MM.1S (cell line): ENCODE data around the gene PIK3R2.

Experiments used
- EZH2 ChIP-seq: fragments of 300-600 bp; sonication (generic); optimal IDR thresholded peaks from 2 replicates; pipeline ENCODE3; 2017; ENCODE audit warnings: low read depth, mild to moderate bottlenecking, antibody characterized with exemption, low read length, mixed read lengths
- EZH2phosphoT487 ChIP-seq: fragments of 300-600 bp; sonication (generic); IDR thresholded peaks from 2 replicates; pipeline ENCODE4 v1.6.1; 2018; ENCODE audit warnings: antibody characterized with exemption, low read length
- TF ChIP-seq, protein P1 (sequence below): fragments of 300-600 bp; sonication (generic); IDR thresholded peaks from 2 replicates; pipeline ENCODE4 v1.5.1; 2016; ENCODE audit warnings: antibody characterized with exemption, low read length, mixed read lengths

DNA sequence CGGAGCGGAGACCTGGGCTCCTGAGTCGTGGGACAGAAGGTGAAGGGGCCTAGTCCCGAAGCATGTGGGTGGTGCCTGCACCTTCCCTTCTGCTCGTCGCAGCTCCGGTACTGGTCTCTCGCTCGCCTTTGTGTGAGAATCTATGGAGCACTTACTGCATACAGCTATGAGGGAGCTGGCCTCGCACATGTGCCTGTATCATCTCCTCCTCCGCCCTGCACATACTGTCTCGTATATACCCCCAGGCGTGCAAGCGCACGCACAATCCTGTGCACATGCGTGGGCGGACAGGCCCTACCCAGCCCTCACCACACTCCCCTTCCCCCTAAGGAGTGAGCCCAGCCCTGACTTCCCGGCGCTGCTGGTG is 8.7 kb downstream of the PIK3R2 start:
- TF ChIP-seq, protein P1, sequence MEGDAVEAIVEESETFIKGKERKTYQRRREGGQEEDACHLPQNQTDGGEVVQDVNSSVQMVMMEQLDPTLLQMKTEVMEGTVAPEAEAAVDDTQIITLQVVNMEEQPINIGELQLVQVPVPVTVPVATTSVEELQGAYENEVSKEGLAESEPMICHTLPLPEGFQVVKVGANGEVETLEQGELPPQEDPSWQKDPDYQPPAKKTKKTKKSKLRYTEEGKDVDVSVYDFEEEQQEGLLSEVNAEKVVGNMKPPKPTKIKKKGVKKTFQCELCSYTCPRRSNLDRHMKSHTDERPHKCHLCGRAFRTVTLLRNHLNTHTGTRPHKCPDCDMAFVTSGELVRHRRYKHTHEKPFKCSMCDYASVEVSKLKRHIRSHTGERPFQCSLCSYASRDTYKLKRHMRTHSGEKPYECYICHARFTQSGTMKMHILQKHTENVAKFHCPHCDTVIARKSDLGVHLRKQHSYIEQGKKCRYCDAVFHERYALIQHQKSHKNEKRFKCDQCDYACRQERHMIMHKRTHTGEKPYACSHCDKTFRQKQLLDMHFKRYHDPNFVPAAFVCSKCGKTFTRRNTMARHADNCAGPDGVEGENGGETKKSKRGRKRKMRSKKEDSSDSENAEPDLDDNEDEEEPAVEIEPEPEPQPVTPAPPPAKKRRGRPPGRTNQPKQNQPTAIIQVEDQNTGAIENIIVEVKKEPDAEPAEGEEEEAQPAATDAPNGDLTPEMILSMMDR: no peak
- TF ChIP-seq EZH2phosphoT487 (no peak), EZH2 (no peak)
